HUES64 (cell line): ENCODE data around the gene UGT1A8. TPM values are rescaled to one million over a fixed set of nuclear protein-coding genes. Genes with fewer than 3 reads are reported as not detected.
"Not testable (repeated sequence)": the region's sequence is repeated elsewhere in the genome, so short reads cannot be mapped to it uniquely, and the experiment has no call there.

Experiments used
- H3K27ac ChIP-seq: 2 replicates; pipeline ENCODE4 v1.7.0; 2013; ENCODE audit warnings: low read depth, low read length, inconsistent platforms
- H3K27me3 ChIP-seq: 2 replicates; pipeline ENCODE4 v1.6.1; 2013; ENCODE audit warnings: mild to moderate bottlenecking, low read length; ENCODE audit not compliant: insufficient read depth
- H3K36me3 ChIP-seq: 2 replicates; pipeline ENCODE4 v1.6.1; 2013; ENCODE audit warnings: mild to moderate bottlenecking, low read length; ENCODE audit not compliant: insufficient read depth
- H3K4me1 ChIP-seq: 2 replicates; pipeline ENCODE4 v1.6.1; 2013; ENCODE audit warnings: mild to moderate bottlenecking, low read length, moderate library complexity; ENCODE audit not compliant: insufficient read depth
- H3K4me3 ChIP-seq: 2 replicates; pipeline ENCODE4 v1.5.1; 2013; ENCODE audit warnings: mild to moderate bottlenecking, low read length, moderate library complexity
- H3K9ac ChIP-seq: 2 replicates; pipeline ENCODE4 v1.6.1; 2013; ENCODE audit warnings: mild to moderate bottlenecking, low read depth, low read length
- H3K9me3 ChIP-seq: 2 replicates; pipeline ENCODE4 v1.6.1; 2013; ENCODE audit warnings: low read depth, low read length; ENCODE audit not compliant: insufficient read depth
- WGBS: fragments of 150-250, 120-280 bp; methylation state at CpG from one replicate; pipeline ENCODE4 v1.1.7; 2013; ENCODE audit warnings: missing lambda C conversion rate; 5-methylcytosine and 5-hydroxymethylcytosine counted together
- polyA plus RNA-seq, 2 experiments: library from polyadenylated mRNA; stranded (reverse); fragments of 50-300 nt; gene quantifications; one replicate each; pipeline ENCODE4 v1.2.3, GENCODE V29; 2013

UGT1A8 gene
- polyA plus RNA-seq (2013, experiment 1 of 2), result not detected
- not detected for polyA plus RNA-seq (2013, experiment 2 of 2)

DNA sequence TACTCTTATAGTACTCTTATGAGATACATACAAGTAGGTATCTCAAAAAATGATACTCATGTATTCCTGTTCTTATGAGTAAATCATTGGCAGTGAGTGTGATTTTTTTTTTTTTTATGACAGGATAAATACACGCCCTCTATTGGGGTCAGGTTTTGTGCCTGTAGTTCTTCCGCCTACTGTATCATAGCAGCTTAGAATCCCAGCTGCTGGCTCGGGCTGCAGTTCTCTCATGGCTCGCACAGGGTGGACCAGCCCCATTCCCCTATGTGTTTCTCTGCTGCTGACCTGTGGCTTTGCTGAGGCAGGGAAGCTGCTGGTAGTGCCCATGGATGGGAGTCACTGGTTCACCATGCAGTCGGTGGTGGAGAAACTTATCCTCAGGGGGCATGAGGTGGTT lies at the start of gene UGT1A8:
Gene UGT1A8 (plus strand): TSS at position 158 of the 400 bp plus-strand sequence. CDS start 75 bp downstream, at position 233.
- H3K9ac ChIP-seq, result not testable (repeated sequence)
- 92% methylated on average over 4 of the region's 5 CpGs for WGBS

DNA sequence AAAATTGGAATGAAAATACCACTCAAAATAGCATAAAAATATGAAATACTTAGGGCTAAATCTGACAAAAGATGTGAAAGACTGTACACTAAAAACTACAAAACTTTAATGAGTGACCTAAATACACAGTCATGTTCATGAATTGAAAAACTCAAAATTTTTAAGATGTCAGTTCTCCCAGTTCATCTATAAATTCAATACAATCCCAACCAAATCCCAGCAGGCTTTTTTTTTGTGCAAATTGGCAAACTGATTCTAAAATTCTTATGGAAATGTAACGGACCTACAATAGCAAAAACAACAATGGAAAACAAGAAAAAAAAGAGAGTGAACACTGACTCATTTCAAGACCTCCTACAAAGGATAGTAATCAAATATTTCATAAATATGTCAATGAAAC lies 46.4 kb upstream of the UGT1A8 start:
- H3K4me3 ChIP-seq, result no peak overlapping the region
- no peaks in the 10 kb centered on the region for H3K9me3 ChIP-seq
- H3K27ac ChIP-seq, result no peak overlapping the region
- no peaks in the 10 kb centered on the region for H3K36me3 ChIP-seq
- H3K4me1 ChIP-seq, result no peaks in the 10 kb centered on the region
- H3K9ac ChIP-seq, result no peak overlapping the region
- WGBS, result no CpG with 5 or more reads among the region's 1 CpG
- H3K27me3 ChIP-seq, result no peaks in the 10 kb centered on the region

More for the DNA sequence above, at the start of gene UGT1A8:
- H3K4me1 ChIP-seq, H3K4me3 ChIP-seq, H3K9me3 ChIP-seq, H3K27me3 ChIP-seq, H3K27ac ChIP-seq, H3K36me3 ChIP-seq: not testable (repeated sequence)

DNA sequence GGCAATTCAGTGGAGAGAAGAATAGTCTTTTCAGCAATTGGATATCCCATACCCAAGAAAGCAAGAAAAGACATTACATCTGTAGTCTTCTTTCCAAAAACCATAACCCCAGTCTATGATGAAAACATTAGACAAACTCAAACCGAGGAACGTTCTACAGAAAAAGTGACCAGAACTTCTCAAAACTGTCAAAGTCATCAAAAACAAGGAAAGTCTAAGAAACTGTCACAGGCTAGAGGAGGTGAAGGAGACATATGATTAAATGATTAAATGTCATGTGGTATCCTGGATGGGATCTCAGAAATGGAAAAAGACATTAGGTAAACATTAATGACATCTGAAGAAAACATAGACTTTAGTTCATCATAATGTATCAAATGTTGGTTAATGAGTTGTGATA lies 46.0 kb upstream of the UGT1A8 start:
- Histone ChIP-seq H3K9me3 (no peaks in the 10 kb centered on the region), H3K4me3 (no peak overlapping the region), H3K4me1 (no peaks in the 10 kb centered on the region), H3K27me3 (no peaks in the 10 kb centered on the region), H3K36me3 (no peaks in the 10 kb centered on the region), H3K9ac (no peak overlapping the region), H3K27ac (no peak overlapping the region)
- WGBS, result 93% methylated on average over 2 of the region's 2 CpGs

DNA sequence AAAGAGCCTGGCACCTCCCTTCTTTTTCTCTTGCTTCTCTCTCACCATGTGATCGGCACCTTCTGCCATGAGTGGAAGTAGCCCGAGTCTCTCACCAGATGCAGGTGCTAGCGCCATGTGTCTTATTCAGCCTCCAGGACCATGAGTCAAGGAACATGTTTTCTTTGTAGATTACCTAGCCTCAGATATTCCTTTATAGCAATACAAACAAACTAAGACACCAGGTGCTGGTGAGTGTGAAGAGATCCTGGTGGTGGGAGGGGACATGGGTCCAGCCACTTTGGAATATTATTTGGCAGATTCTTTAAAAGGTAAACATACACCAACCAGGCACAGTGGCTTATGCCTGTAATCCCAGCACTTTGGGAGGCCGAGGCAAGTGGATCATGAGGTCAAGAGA lies 45.0 kb upstream of the UGT1A8 start:
- H3K36me3 ChIP-seq, result no peaks in the 10 kb centered on the region
- 95% methylated on average over 4 of the region's 4 CpGs for WGBS

DNA sequence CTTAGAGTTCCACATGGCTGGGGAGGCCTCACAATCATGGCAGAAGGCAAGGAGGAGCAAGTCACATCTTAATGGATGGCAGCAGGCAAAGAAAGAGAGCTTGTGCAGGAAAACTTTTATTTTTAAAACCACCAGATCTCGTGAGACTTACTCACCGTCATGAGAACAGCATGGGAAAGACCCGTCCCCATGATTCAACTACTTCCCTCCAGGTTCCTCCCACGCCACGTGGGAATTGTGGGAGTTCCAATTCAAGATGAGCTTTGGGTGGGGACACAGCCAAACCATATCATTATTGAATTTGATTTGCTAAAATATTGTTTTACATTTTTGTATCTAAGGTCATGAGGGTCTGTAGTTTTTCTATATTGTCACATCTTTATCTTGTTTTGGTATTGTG lies 40.1 kb upstream of the UGT1A8 start:
- H3K27ac ChIP-seq, H3K36me3 ChIP-seq, H3K4me1 ChIP-seq, H3K27me3 ChIP-seq, H3K9ac ChIP-seq, H3K4me3 ChIP-seq, H3K9me3 ChIP-seq: not testable (repeated sequence)
- 81% methylated on average over 5 of the region's 5 CpGs for WGBS

More for the DNA sequence above, 45.0 kb upstream of the UGT1A8 start:
- Histone ChIP-seq H3K27me3 (no peaks in the 10 kb centered on the region), H3K27ac (no peak overlapping the region), H3K9me3 (0 out of 2 replicates have a peak, but pooled peaks cover 4% of the 10 kb centered on the region), H3K9ac (no peak overlapping the region), H3K4me1 (no peaks in the 10 kb centered on the region), H3K4me3 (no peak overlapping the region)

GRCh38 chr2:233583217-233583965 lies 34.0 kb upstream of the UGT1A8 start:
- 76% methylated on average over 35 of the region's 35 CpGs for WGBS
- not testable (repeated sequence) for H3K27ac ChIP-seq, H3K4me1 ChIP-seq, H3K36me3 ChIP-seq, H3K9me3 ChIP-seq, H3K27me3 ChIP-seq
- H3K4me3 ChIP-seq, result peak overlapping the region; percentile 31
- H3K9ac ChIP-seq, result peak overlapping the region; percentile 54; the same call in 1 of the 2 replicates

DNA sequence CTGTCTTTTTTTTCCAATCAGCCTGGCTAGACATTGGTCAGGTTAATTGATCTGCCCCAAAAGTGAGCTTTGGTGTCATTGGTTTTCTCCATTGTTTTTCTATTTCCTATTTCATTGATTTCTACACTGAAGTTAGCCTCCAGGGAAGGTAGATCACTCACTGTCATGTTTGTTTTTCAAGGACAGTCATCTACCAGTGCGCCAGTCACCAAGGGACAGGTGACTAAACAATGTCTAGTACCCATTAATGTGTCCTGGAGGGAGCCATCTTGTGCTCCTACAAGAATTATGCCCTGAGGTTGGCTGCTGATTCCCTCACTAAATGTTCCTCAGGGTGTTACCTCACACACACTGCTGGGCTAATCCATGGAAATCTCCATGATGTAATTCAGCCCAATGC lies 33.2 kb upstream of the UGT1A8 start:
- 94% methylated on average over 1 of the region's 1 CpG for WGBS
- no peak overlapping the region for H3K27ac ChIP-seq

GRCh38 chr2:233588400-233588799 lies 29.0 kb upstream of the UGT1A8 start:
- Histone ChIP-seq H3K27ac (no peak overlapping the region), H3K36me3 (no peaks in the 10 kb centered on the region), H3K4me3 (no peak overlapping the region), H3K4me1 (no peaks in the 10 kb centered on the region), H3K27me3 (no peaks in the 10 kb centered on the region), H3K9ac (no peak overlapping the region), H3K9me3 (no peaks in the 10 kb centered on the region)
- 92% methylated on average over 1 of the region's 2 CpGs for WGBS

More for the DNA sequence above, 33.2 kb upstream of the UGT1A8 start:
- Histone ChIP-seq H3K4me1 (no peaks in the 10 kb centered on the region), H3K9me3 (no peaks in the 10 kb centered on the region), H3K9ac (no peak overlapping the region), H3K4me3 (no peak overlapping the region), H3K36me3 (no peaks in the 10 kb centered on the region), H3K27me3 (no peaks in the 10 kb centered on the region)

DNA sequence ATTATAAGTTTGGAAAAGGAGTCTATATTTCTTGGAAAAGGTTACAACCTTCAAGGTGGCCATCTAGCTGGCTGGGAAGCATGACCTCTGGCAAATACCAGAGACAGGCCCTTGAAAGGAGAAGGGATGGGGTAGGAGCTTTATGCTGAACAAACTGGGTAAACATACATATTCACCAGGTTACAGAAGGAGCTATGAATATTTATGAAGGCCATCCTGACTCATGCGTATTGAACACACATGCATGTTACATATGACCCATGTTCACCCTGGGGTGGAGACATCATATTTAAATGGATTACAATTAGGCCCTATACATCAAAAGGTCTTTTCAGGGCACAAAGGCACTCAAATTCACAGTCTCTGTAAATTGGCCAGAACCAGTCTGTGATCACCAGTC lies 24.7 kb upstream of the UGT1A8 start:
- H3K4me3 ChIP-seq, H3K9ac ChIP-seq, H3K36me3 ChIP-seq, H3K9me3 ChIP-seq, H3K4me1 ChIP-seq, H3K27ac ChIP-seq, H3K27me3 ChIP-seq: not testable (repeated sequence)
- WGBS, result no CpG with 5 or more reads among the region's 1 CpG

DNA sequence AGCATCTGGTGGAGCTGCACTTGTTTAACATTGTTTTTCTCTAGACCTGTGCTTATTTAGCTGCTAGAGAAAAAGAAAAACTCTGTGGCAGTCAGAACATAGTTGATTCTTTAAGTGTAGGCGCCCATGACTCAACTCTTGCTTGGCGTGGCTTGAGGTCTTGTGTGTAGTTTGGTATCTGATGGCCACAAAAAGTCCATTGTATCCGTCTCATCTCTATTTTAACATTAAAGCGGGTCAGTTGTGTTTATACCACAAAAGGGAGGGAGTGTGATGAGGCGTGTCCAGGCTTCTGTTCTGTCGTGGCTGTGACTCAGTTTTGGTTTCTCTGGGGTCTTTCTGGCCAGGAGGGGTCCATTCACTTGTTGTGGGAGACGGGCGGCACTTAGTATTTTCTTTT lies 24.2 kb upstream of the UGT1A8 start:
- Histone ChIP-seq H3K9ac (no peak overlapping the region), H3K4me3 (no peak overlapping the region), H3K4me1 (no peaks in the 10 kb centered on the region), H3K27ac (no peak overlapping the region), H3K36me3 (no peaks in the 10 kb centered on the region), H3K27me3 (no peaks in the 10 kb centered on the region), H3K9me3 (no peaks in the 10 kb centered on the region)
- WGBS, result 81% methylated on average over 8 of the region's 8 CpGs

DNA sequence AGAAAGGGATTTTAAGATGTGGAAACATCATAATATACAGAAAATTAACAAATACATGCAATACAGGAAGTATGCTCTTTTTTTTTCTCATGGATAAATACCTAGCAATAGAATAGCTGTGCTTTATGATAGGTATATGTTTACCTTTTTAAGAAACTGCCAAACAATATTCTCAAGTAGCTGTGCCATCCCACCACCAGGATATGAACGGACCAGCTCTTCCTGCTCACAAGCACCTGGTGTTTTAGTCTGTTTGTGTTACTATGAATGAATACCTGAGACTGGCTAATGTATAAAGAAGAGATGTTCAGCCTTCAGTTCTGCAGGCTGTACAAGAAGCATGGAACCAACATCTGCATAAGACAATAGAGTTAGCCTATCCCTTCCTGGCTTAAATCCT lies 19.9 kb upstream of the UGT1A8 start:
- Histone ChIP-seq H3K27me3 (no peaks in the 10 kb centered on the region), H3K27ac (no peak overlapping the region)
- WGBS, result 100% methylated on average over 1 of the region's 1 CpG

DNA sequence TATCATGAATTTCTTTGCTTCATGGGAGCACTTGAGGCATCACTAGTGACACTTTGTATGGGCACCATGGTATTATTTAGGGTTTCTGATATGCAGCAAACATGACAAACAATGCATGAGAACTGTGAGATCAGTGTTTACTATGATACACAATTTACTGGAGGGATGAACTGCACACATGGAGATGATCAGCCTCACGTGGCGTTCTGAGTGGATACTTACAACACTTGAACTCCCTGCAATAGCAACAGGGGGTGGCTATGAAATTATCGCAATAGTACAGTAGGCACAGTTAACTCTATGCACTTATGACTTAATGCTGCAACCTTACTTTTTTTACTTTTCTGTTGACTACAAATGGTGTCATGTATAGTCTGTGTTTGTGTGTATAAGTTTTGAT lies 18.5 kb upstream of the UGT1A8 start:
- Histone ChIP-seq H3K9ac (no peak overlapping the region), H3K27me3 (no peaks in the 10 kb centered on the region), H3K36me3 (no peaks in the 10 kb centered on the region), H3K9me3 (no peaks in the 10 kb centered on the region), H3K4me1 (no peaks in the 10 kb centered on the region), H3K27ac (no peak overlapping the region), H3K4me3 (no peak overlapping the region)
- 92% methylated on average over 3 of the region's 3 CpGs for WGBS

More for the DNA sequence above, 19.9 kb upstream of the UGT1A8 start:
- no peaks in the 10 kb centered on the region for H3K9me3 ChIP-seq
- H3K4me3 ChIP-seq, result no peak overlapping the region
- H3K4me1 ChIP-seq, result no peaks in the 10 kb centered on the region
- no peak overlapping the region for H3K9ac ChIP-seq
- H3K36me3 ChIP-seq, result no peaks in the 10 kb centered on the region
